ENCODE data around the gene SEC24C.

- TF ChIP-seq CTCF (IDR thresholded peaks at IDR 0.05) (no peak; the same call in 2 of the 3 replicates), USF2 (IDR thresholded peaks at IDR 0.05) (no peak; the same call in 1 of the 2 replicates), EP300 (IDR thresholded peaks at IDR 0.05) (no peak), FOSL2 (IDR thresholded peaks at IDR 0.05) (no peak), FOSL2 (CRISPR knock-in tag; IDR thresholded peaks at IDR 0.05) (no peak), CEBPB (IDR thresholded peaks at IDR 0.05) (no peak), RNF2 (IDR thresholded peaks at IDR 0.05; ENCODE audit: borderline replicate concordance, low read depth) (no peak), SMC3 (IDR thresholded peaks at IDR 0.05) (no peak), REST (IDR thresholded peaks at IDR 0.05) (no peak), MAZ (IDR thresholded peaks at IDR 0.05; ENCODE audit: borderline replicate concordance, low read depth, low read length) (no peak), ZSCAN20 (CRISPR knock-in tag; IDR thresholded peaks at IDR 0.05) (no peak), MAX (IDR thresholded peaks at IDR 0.05) (peak; percentile 78), HES2 (IDR thresholded peaks at IDR 0.05) (no peak)
Measured at GRCh38 chr10:73772281-73773151, 28.3 kb downstream of the SEC24C start.
